Measurements from ENCODE around the gene ATG7.
"Not testable (repeated sequence)": the region's sequence is repeated elsewhere in the genome, so short reads cannot be mapped to it uniquely, and the experiment has no call there.

ATG7 gene

DNA sequence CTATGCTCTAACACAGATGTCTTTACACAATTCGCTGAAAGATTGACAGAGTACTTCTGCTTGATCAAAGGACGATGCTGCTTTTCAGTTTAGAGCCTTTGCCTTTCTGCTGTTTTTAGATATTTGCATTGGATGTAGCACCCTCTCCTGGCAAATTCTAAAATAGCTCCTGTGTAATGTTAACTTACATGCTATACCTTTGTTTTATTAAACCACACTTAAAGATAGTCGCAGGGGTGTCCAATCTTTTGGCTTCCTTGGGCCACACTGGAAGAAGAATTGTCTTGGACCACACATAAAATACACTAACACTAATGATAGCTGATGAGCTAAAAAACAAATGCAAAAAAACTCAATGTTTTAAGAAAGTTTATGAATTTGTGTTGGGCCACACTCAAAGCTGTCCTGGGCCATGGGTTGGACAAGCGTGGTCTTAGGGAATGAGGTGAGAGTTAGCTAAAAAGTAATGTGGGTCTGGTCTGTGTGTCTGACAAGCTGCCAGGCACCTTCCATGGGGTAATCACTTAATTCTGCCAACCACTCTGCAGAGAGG is 62.9 kb downstream of the ATG7 start:
- no peaks in the 10 kb centered on the region; the same call in 1 of the 2 replicates for H3K36me3 ChIP-seq (ENCODE audit: low read length)
- H3K9me2 ChIP-seq (replicated peaks; ENCODE audit: insufficient read depth, low read length), result no peaks in the 10 kb centered on the region
- no peaks in the 10 kb centered on the region for H4K20me1 ChIP-seq (ENCODE audit: low read depth, low read length)
- H3K27ac ChIP-seq (ENCODE audit: low read depth, low read length), result no peak overlapping the region
- H3K79me2 ChIP-seq (ENCODE audit: insufficient read depth, low read length), result no peaks in the 10 kb centered on the region
- TF ChIP-seq, protein P1, sequence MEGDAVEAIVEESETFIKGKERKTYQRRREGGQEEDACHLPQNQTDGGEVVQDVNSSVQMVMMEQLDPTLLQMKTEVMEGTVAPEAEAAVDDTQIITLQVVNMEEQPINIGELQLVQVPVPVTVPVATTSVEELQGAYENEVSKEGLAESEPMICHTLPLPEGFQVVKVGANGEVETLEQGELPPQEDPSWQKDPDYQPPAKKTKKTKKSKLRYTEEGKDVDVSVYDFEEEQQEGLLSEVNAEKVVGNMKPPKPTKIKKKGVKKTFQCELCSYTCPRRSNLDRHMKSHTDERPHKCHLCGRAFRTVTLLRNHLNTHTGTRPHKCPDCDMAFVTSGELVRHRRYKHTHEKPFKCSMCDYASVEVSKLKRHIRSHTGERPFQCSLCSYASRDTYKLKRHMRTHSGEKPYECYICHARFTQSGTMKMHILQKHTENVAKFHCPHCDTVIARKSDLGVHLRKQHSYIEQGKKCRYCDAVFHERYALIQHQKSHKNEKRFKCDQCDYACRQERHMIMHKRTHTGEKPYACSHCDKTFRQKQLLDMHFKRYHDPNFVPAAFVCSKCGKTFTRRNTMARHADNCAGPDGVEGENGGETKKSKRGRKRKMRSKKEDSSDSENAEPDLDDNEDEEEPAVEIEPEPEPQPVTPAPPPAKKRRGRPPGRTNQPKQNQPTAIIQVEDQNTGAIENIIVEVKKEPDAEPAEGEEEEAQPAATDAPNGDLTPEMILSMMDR (IDR thresholded peaks at IDR 0.05; ENCODE audit: insufficient read depth, low read length, poor library complexity, severe bottlenecking), result peak; percentile 53
- TF ChIP-seq EZH2phosphoT487 (conservative IDR thresholded peaks at IDR 0.05; ENCODE audit: low read length), result no peak
- H3F3A ChIP-seq (ENCODE audit: insufficient read depth), result no peaks in the 10 kb centered on the region
- H3K9ac ChIP-seq (ENCODE audit: low read length), result no peak overlapping the region
- no peak overlapping the region for H3K4me3 ChIP-seq (ENCODE audit: insufficient read depth, low read length, poor library complexity, severe bottlenecking)
- no peak overlapping the region for H2AFZ ChIP-seq (ENCODE audit: low read depth, low read length, severe bottlenecking)
- H3K27me3 ChIP-seq (ENCODE audit: low read length), result no peaks in the 10 kb centered on the region
- no peaks in the 10 kb centered on the region for H3K9me3 ChIP-seq (ENCODE audit: insufficient read depth, low read length)
- no peak overlapping the region for H3K4me2 ChIP-seq (ENCODE audit: low read depth, low read length, poor library complexity, severe bottlenecking)

DNA sequence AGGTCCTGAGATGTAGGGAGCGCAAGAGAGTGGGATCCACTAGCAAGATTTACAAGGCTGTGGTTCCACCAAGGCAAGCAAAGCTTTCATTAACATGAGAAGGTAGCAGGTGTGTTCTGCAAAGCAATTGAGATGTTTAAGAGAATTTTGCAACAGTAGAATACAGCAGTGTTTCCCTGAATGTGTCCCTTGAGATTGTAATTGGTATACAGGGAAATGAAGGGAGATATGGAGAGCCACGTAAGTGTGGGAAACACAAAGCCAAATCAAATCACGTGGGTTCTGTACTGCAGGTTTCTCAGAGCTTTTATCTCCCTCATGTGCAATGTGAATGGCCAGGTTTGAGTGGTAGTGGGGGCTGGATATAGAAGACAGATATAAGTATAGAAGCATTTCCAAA is 67.3 kb downstream of the ATG7 start:
- Histone ChIP-seq H3K9ac (ENCODE audit: low read length) (no peak overlapping the region), H3K4me3 (ENCODE audit: insufficient read depth, low read length, poor library complexity, severe bottlenecking) (no peak overlapping the region), H3K9me2 (replicated peaks; ENCODE audit: insufficient read depth, low read length) (no peaks in the 10 kb centered on the region), H3K9me3 (ENCODE audit: insufficient read depth, low read length) (no peaks in the 10 kb centered on the region), H3K27ac (ENCODE audit: low read depth, low read length) (no peak overlapping the region), H3K4me2 (ENCODE audit: low read depth, low read length, poor library complexity, severe bottlenecking) (no peak overlapping the region), H3K27me3 (ENCODE audit: low read length) (no peaks in the 10 kb centered on the region), H3K79me2 (ENCODE audit: insufficient read depth, low read length) (no peaks in the 10 kb centered on the region), H3F3A (ENCODE audit: insufficient read depth) (no peaks in the 10 kb centered on the region), H3K36me3 (ENCODE audit: low read length) (no peaks in the 10 kb centered on the region), H4K20me1 (ENCODE audit: low read depth, low read length) (no peaks in the 10 kb centered on the region), H2AFZ (ENCODE audit: low read depth, low read length, severe bottlenecking) (no peak overlapping the region)
- TF ChIP-seq, protein P1 (IDR thresholded peaks at IDR 0.05; ENCODE audit: insufficient read depth, low read length, poor library complexity, severe bottlenecking), result no peak
- TF ChIP-seq EZH2phosphoT487 (conservative IDR thresholded peaks at IDR 0.05; ENCODE audit: low read length), result no peak

DNA sequence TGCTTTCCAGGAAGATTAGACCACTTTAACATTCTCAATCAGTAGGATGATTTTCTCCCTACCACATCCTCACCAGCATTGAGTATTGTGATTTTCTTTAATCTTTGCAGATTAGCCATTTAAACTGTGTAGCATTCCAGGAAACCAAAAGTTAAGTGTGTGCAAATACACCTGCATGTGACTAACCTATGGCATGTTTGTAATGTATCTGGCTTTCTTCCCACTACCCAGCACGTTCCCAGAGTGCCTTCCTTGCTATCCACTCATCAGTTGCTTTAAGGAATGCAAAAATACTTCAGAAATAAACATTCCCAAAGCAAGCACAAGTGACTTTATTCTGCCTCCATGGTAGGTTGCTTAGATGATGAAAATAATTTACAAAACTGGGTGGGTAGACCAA is 74.2 kb downstream of the ATG7 start:
- H3F3A ChIP-seq (ENCODE audit: insufficient read depth), result no peaks in the 10 kb centered on the region
- no peaks in the 10 kb centered on the region for H3K79me2 ChIP-seq (ENCODE audit: insufficient read depth, low read length)
- H3K9me3 ChIP-seq (ENCODE audit: insufficient read depth, low read length), result no peaks in the 10 kb centered on the region
- no peak overlapping the region for H3K9ac ChIP-seq (ENCODE audit: low read length)
- no peak overlapping the region for H3K4me3 ChIP-seq (ENCODE audit: insufficient read depth, low read length, poor library complexity, severe bottlenecking)
- no peak overlapping the region for H3K4me2 ChIP-seq (ENCODE audit: low read depth, low read length, poor library complexity, severe bottlenecking)
- no peak overlapping the region for H2AFZ ChIP-seq (ENCODE audit: low read depth, low read length, severe bottlenecking)
- TF ChIP-seq, protein P1 (IDR thresholded peaks at IDR 0.05; ENCODE audit: insufficient read depth, low read length, poor library complexity, severe bottlenecking), result no peak
- no peak for TF ChIP-seq EZH2phosphoT487 (conservative IDR thresholded peaks at IDR 0.05; ENCODE audit: low read length)
- H3K36me3 ChIP-seq (ENCODE audit: low read length), result no peaks in the 10 kb centered on the region
- H3K27ac ChIP-seq (ENCODE audit: low read depth, low read length), result no peak overlapping the region
- no peaks in the 10 kb centered on the region for H4K20me1 ChIP-seq (ENCODE audit: low read depth, low read length)
- H3K9me2 ChIP-seq (replicated peaks; ENCODE audit: insufficient read depth, low read length), result no peaks in the 10 kb centered on the region
- no peaks in the 10 kb centered on the region for H3K27me3 ChIP-seq (ENCODE audit: low read length)

DNA sequence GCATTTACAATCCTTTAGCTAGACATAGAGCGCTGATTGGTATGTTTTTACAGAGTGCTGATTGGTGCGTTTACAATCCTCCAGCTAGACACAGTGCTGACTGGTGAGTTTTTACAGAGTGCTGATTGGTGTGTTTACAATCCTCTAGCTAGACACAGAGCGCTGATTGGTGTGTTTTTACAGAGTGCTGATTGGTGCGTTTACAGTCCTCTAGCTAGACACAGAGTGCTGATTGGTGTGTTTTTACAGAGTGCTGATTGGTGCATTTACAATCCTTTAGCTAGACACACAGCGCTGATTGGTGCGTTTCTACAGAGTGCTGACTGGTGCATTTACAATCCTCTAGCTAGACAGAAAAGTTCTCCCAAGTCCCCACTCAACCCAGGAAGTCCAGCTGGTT is 76.7 kb downstream of the ATG7 start:
- H3K79me2 ChIP-seq (ENCODE audit: insufficient read depth, low read length); H3K4me2 ChIP-seq (ENCODE audit: low read depth, low read length, poor library complexity, severe bottlenecking); H3F3A ChIP-seq (ENCODE audit: insufficient read depth); H3K4me3 ChIP-seq (ENCODE audit: insufficient read depth, low read length, poor library complexity, severe bottlenecking); H2AFZ ChIP-seq (ENCODE audit: low read depth, low read length, severe bottlenecking); H3K36me3 ChIP-seq (ENCODE audit: low read length); H3K27me3 ChIP-seq (ENCODE audit: low read length); H3K9me2 ChIP-seq (replicated peaks; ENCODE audit: insufficient read depth, low read length); H3K9ac ChIP-seq (ENCODE audit: low read length); H3K9me3 ChIP-seq (ENCODE audit: insufficient read depth, low read length); H4K20me1 ChIP-seq (ENCODE audit: low read depth, low read length); H3K27ac ChIP-seq (ENCODE audit: low read depth, low read length): not testable (repeated sequence)

All from SU-DHL-6 (cell line).